ENCODE data around the gene ABCA2.

- no peak for TF ChIP-seq GABPA (IDR thresholded peaks at IDR 0.05; ENCODE audit: low read depth)
- no peak for TF ChIP-seq CTCF (IDR thresholded peaks at IDR 0.05)
- TF ChIP-seq POLR2AphosphoS5 (IDR thresholded peaks at IDR 0.05; ENCODE audit: low read depth, low read length) = no peak
- no peak for TF ChIP-seq MEF2A (IDR thresholded peaks at IDR 0.05; ENCODE audit: borderline replicate concordance, low read depth)
- no peak for TF ChIP-seq CHD2 (IDR thresholded peaks at IDR 0.05; ENCODE audit: low read length, partially characterized antibody)
- TF ChIP-seq TCF12 (IDR thresholded peaks at IDR 0.05) = no peak
- TF ChIP-seq MXI1 (IDR thresholded peaks at IDR 0.05; ENCODE audit: low read depth, low read length) = no peak
- no peak for TF ChIP-seq RAD21 (IDR thresholded peaks at IDR 0.05; ENCODE audit: low read length)
- TF ChIP-seq TAF1 (IDR thresholded peaks at IDR 0.05; ENCODE audit: borderline replicate concordance, low read depth, low read length) = no peak
- TF ChIP-seq FOXJ3 (CRISPR knock-in tag; IDR thresholded peaks at IDR 0.05) = no peak
- no peak for TF ChIP-seq NFIC (IDR thresholded peaks at IDR 0.05; ENCODE audit: borderline replicate concordance)
Observed at GRCh38 chr9:137011156-137011555, 16.9 kb downstream of the ABCA2 start.

Measured in SK-N-SH (cell line).